NB4 (cell line): ENCODE results near the gene ERVMER34-1.

Experiments
- DNase-seq: peaks from one replicate; pipeline ENCODE4 v3.0.0; 2010; ENCODE audit warnings: low read depth
- H3K4me3 ChIP-seq: one replicate; pipeline ENCODE4 v1.5.1; 2011; ENCODE audit warnings: mild to moderate bottlenecking, low read depth, low read length, moderate library complexity
- CTCF ChIP-seq: IDR thresholded peaks from one replicate; pipeline ENCODE4 v1.5.1; 2012; ENCODE audit warnings: low read depth, low read length
- MYC ChIP-seq: IDR thresholded peaks from 2 replicates; pipeline ENCODE4 v1.6.1; 2011; ENCODE audit warnings: low read depth, low read length
- POLR2A ChIP-seq: IDR thresholded peaks from 2 replicates; pipeline ENCODE4 v1.6.1; 2011; ENCODE audit warnings: mild to moderate bottlenecking; ENCODE audit not compliant: insufficient read length; ENCODE audit errors: extremely low read depth
- TF ChIP-seq, protein P1 (sequence below): IDR thresholded peaks from 2 replicates; pipeline ENCODE4 v1.6.1; 2011; ENCODE audit warnings: low read depth, low read length

The ERVMER34-1 gene

GRCh38 chr4:52729586-52729985, 21.6 kb downstream of the ERVMER34-1 start:
- no peak overlapping the region for H3K4me3 ChIP-seq
- no peak for TF ChIP-seq POLR2A
- TF ChIP-seq CTCF: no peak
- TF ChIP-seq, protein P1, sequence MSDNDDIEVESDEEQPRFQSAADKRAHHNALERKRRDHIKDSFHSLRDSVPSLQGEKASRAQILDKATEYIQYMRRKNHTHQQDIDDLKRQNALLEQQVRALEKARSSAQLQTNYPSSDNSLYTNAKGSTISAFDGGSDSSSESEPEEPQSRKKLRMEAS: no peak
- no peak for TF ChIP-seq MYC
- DNase-seq: no peak

GRCh38 chr4:52728691-52729240, 22.5 kb downstream of the ERVMER34-1 start:
- TF ChIP-seq MYC: no peak
- TF ChIP-seq CTCF: no peak
- no peak for TF ChIP-seq POLR2A
- TF ChIP-seq, protein P1: no peak
- no peak for DNase-seq
- H3K4me3 ChIP-seq: no peak overlapping the region

DNA sequence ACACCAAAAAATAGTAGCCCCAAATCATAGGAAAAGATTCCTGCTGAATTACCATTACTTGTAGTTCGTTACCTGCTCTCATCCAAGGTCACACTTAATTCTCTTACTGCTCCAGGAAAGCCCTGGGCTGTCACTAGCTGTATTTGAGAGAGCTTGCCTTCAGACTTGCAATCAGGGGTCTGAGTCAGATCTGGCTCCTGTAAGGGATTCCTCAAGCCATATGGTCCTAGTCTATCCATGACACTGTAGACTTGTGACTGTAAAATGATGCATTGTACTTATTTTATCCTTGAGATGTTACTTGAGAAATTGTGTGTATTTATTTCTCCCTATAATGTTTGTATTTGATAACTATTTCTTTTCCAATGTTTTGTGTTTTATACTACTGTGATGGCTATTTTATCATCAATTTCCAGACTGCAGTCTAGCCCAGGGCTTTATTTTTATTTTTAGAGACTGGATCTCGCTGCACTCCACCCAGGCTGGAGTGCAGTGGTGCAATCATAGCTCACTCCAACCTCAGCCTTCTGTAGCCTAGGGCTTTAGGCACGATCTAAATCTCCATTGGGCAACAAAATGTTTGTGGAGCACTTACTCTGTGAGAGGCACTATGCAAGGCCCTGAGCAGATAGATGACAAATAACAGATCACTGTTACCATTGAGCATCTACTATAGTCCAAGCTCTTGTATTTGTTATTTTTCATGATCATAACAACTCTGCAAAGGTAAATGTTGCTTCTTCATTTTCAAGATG, 24.2 kb downstream of the ERVMER34-1 start:
- DNase-seq: no peak
- no peak overlapping the region for H3K4me3 ChIP-seq
- TF ChIP-seq, protein P1: no peak
- TF ChIP-seq POLR2A: no peak

DNA sequence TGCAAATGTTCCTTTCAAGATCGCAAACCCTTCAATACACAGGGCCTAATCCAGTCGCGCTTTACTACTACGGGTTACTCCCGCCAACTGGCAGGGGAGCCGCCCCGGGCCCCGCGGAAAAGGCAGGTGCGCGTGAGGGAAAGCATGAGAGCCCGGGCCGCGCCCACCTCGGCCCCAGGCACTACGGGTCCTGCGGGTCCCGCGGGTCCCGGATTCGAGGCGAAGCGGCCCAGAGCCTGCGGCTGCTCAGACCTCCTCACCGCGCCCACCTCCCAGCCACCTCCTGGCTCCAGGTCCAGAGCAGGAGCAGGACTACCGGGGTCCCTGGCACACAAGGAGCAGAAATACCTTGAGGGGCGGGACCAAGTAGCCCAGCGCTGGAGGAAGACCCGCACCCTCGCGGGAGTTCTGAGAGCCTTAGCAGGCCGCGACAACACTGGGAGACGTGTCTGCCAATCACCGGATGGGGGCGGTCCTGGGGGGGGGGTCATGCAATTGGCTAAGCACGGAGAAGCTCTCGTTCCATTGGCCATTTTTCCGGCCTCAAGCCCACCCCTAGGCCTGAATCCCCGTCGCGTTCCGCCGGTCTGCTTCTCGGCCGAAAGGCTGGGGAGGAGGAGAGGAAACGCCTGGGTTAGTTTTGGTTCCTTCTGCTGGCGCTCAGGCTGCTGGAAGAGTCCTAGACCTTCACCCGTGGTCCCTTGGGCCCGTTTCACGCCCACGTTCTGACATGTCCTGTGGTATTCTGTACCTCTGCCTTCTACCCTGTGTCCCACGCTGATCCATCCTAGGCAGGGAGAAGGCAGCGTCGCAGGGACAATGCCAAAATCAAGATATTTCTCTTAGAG, 29.0 kb downstream of the ERVMER34-1 start:
- DNase-seq: peak; percentile 99

GRCh38 chr4:52718123-52718522, 33.1 kb downstream of the ERVMER34-1 start:
- H3K4me3 ChIP-seq: no peak overlapping the region
- TF ChIP-seq CTCF (no peak), MYC (no peak), POLR2A (no peak)
- TF ChIP-seq, protein P1: no peak
- peak; percentile 81 for DNase-seq

More for the DNA sequence above, 29.0 kb downstream of the ERVMER34-1 start:
- TF ChIP-seq CTCF: no peak
- TF ChIP-seq, protein P1: peak; percentile 20; the same call in 1 of the 2 replicates
- TF ChIP-seq MYC: 0 out of 2 replicates have a peak, but pooled peaks have one; percentile 9
- peak; percentile 82 for TF ChIP-seq POLR2A
- H3K4me3 ChIP-seq: peak overlapping the region; percentile 72
